ENCODE data around the gene CAT. TPM values are rescaled to one million over a fixed set of nuclear protein-coding genes. Genes with fewer than 3 reads are reported as not detected.

CAT gene
- total RNA-seq, 1 experiment from 2014 or later = 134 TPM

Other genes with a start within 250 kb of the CAT start
- gene ABTB2, start 80.9 kb upstream of the CAT start, total RNA-seq (2014; rRNA removed; shearing (Covaris generic)) = 1.2 and 3.2 TPM in 2 replicates
- not detected in 2 replicates for gene ELF5, start 74.9 kb downstream of the CAT start, total RNA-seq (2014; rRNA removed; shearing (Covaris generic))
- gene EHF, start 182.2 kb downstream of the CAT start, total RNA-seq (2014; rRNA removed; shearing (Covaris generic)) = not detected in 2 replicates

Data from H4 (cell line).